Left lung (tissue), 10 donors: ENCODE results near the gene CACNA1C. TPM values are rescaled to one million over a fixed set of nuclear protein-coding genes. Genes with fewer than 3 reads are reported as not detected.

Experiments used
- ATAC-seq: fragments of 200-7000 bp; cut with Tn5 transposase; one replicate; pipeline ENCODE4 v1.9.1; 2020; ENCODE audit warnings: moderate library complexity
- DNase-seq, 4 donors: peaks; one replicate each; pipeline ENCODE4 v3.0.0-alpha.2; 2013 to 2020
- H3K27ac ChIP-seq, 2 donors: fragments of 200-600 bp; sonication (generic) in 1 of 2; one replicate each; pipeline versions ENCODE4 v1.5.0 to v1.8.0; 2020 to 2021
- H3K27me3 ChIP-seq, 2 donors: fragments of 200-600 bp; sonication (generic) in 1 of 2; one replicate each; pipeline versions ENCODE4 v1.5.0 to v1.8.0; 2020 to 2021
- H3K36me3 ChIP-seq, 2 donors: fragments of 200-600 bp; sonication (generic) in 1 of 2; one replicate each; pipeline versions ENCODE4 v1.5.0 to v1.8.0; 2020 to 2021
- H3K4me1 ChIP-seq, 2 donors: fragments of 200-600 bp; one replicate each; pipeline ENCODE4 v1.8.0; 2021
- H3K4me3 ChIP-seq, 2 donors: fragments of 200-600 bp; sonication (generic) in 1 of 2; one replicate each; pipeline versions ENCODE4 v1.5.0 to v1.8.0; 2020 to 2021; ENCODE audit warnings: mild to moderate bottlenecking in 1 of 2
- H3K9me3 ChIP-seq, 2 donors: fragments of 200-600 bp; sonication (generic) in 1 of 2; one replicate each; pipeline versions ENCODE4 v1.5.0 to v1.8.0; 2020 to 2021
- intact Hi-C, 2 donors: fragments of 100-400 bp; cut with DNase I; formaldehyde crosslinking; loops; one replicate each; pipeline versions ENCODE4 v1.11.2 to v1.14.2; 2022
- polyA plus RNA-seq, 6 donors: library from polyadenylated mRNA; unstranded; fragments of 120-200 nt; gene quantifications; one replicate each; pipeline ENCODE4 v1.2.1, GENCODE V29; 2013; ENCODE audit not compliant: insufficient read length in 6 of 6
- total RNA-seq, 2 donors: library from RNA; stranded (reverse); fragmentation: NEBNext Ultra II Directional; extraction: Animal tissue kit (Norgen Biotek cat#: 25700); gene quantifications; one replicate each; pipeline ENCODE4 v1.2.1, GENCODE V29; 2021
- TF ChIP-seq, protein P1 (sequence below), 2 donors: fragments of 200-600 bp; sonication (generic) in 1 of 2; IDR thresholded peaks; one replicate each; pipeline versions ENCODE4 v1.5.0 to v1.8.0; 2021; ENCODE audit warnings: antibody characterized with exemption in 2 of 2
- donor health status: DM: no; HTN: yes; CAD: no.
- donor health status: DM: no; HTN: no; CAD: no.

Gene CACNA1C
- total and polyA plus RNA-seq, 8 donors, result 11.9 to 21.9 (median 14.2) TPM

DNA sequence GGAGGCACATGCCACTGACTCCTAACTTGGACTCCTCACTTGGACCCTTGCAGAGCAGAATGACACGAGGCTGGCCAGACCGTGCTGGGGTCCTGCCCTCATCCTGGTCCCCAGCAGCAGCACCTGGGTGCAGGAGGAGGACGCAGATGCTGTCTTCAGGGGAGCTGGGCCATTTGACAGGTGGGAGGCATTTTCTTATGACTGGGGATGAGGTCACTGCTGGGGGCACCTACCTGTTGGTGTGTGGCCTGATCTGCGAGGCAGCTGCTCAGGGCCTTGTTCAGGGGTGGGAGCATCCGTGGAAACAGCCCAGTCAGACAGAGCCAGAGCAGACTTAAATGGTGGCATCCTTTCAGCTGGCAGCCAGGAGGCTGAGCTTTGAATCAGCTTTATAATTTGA is 57.3 kb downstream of the CACNA1C start:
- no peak for ATAC-seq
- Histone ChIP-seq H3K4me1 (no peaks in the 10 kb centered on the region), H3K36me3 (no peaks in the 10 kb centered on the region)

DNA sequence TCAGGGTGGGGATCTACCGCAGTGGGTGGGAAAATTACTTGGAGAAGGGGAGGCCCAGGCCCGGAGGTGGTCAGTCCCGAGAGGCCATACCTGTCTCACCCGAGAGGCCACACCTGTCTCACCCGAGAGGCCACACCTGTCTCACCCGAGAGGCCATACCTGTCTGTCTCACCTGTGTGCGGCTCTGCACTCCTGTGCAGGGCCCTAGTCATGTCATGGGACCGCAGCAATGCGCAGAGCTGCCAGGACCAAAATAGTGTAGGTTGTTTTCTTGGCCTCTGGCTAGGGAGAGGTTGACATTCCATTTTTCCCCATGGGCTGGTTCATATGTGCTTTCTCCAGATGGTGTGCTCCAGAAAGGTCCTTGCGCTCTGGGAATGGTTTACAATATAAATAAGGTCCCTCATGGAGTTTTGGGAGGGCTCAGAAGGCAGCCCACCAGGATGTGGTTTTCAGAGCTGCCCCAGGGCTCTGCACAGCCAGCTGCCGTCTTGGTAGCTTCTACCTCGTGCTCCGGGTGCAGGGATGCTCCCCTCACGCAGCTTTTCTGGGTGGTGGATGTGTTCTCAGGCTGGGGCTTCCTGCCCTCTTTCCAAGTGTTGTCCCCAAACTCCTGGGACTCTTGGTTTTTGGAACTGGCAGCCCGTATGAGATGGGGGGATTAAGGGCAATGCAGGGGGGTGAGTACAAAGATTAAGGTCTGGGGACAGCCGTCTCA is 58.2 kb downstream of the CACNA1C start:
- H3K27ac ChIP-seq, result no peak overlapping the region
- ATAC-seq, result no peak

More for the DNA sequence above, 57.3 kb downstream of the CACNA1C start:
- H3K4me3 ChIP-seq, result no peak overlapping the region
- intact Hi-C loops, result no loop called here
- TF ChIP-seq, protein P1, sequence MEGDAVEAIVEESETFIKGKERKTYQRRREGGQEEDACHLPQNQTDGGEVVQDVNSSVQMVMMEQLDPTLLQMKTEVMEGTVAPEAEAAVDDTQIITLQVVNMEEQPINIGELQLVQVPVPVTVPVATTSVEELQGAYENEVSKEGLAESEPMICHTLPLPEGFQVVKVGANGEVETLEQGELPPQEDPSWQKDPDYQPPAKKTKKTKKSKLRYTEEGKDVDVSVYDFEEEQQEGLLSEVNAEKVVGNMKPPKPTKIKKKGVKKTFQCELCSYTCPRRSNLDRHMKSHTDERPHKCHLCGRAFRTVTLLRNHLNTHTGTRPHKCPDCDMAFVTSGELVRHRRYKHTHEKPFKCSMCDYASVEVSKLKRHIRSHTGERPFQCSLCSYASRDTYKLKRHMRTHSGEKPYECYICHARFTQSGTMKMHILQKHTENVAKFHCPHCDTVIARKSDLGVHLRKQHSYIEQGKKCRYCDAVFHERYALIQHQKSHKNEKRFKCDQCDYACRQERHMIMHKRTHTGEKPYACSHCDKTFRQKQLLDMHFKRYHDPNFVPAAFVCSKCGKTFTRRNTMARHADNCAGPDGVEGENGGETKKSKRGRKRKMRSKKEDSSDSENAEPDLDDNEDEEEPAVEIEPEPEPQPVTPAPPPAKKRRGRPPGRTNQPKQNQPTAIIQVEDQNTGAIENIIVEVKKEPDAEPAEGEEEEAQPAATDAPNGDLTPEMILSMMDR (IDR thresholded peaks at IDR 0.05), result no peak
- DNase-seq, result no peak
- no peaks in the 10 kb centered on the region for H3K27me3 ChIP-seq
- no peak overlapping the region for H3K27ac ChIP-seq
- no peaks in the 10 kb centered on the region for H3K9me3 ChIP-seq

DNA sequence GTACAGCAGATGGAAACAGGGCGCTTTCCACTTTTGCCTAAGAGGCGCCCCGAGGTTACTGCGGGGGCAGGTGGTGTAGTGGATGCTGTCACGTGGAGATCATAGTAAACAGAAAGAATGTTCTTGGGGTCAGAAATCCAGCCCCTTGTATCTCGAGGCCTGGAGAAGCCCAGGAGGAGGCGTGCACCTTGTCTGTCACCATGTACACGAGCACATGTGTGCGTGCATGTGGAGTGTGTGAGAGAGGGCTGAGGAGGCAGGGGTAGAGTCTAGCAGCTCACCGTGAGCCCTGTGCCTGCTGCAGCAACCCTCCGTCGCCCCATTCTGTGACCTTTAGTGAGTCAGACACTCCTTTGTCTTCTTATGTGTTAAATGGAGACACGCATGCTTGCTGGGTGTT is 59.0 kb downstream of the CACNA1C start:
- intact Hi-C loops, result no loop called here
- Histone ChIP-seq H3K36me3 (no peaks in the 10 kb centered on the region), H3K9me3 (no peaks in the 10 kb centered on the region), H3K4me1 (no peaks in the 10 kb centered on the region), H3K4me3 (no peak overlapping the region), H3K27me3 (no peaks in the 10 kb centered on the region), H3K27ac (no peak overlapping the region)
- ATAC-seq (no peak), DNase-seq (no peak)
- TF ChIP-seq, protein P1 (IDR thresholded peaks at IDR 0.05), result no peak

More for the DNA sequence above, 58.2 kb downstream of the CACNA1C start:
- TF ChIP-seq, protein P1 (IDR thresholded peaks at IDR 0.05), result no peak
- Histone ChIP-seq H3K4me3 (no peak overlapping the region), H3K9me3 (no peaks in the 10 kb centered on the region), H3K36me3 (no peaks in the 10 kb centered on the region), H3K27me3 (no peaks in the 10 kb centered on the region), H3K4me1 (no peaks in the 10 kb centered on the region)
- intact Hi-C loops, result no loop called here
- DNase-seq, result no peak

DNA sequence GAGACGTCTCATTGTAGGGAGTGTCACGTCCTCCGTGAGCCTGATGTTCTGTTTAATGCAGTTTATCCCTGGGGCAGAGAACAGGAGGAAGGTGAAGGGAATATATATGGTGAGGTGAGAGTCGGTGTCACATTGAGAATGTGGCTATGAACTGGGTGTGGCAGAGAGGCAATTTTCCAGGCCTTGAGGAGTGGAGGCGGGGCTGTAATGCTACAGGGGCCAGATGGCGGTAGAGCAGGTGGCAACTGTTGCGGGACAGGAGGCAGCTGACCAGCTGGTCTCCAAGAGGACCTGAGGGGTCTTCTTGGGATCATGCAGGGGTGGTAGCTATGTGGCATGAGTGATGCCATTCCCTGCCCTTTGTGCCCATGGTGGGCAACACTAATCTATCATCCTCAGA is 59.6 kb downstream of the CACNA1C start:
- Histone ChIP-seq H3K36me3 (no peaks in the 10 kb centered on the region), H3K9me3 (no peaks in the 10 kb centered on the region), H3K27me3 (no peaks in the 10 kb centered on the region), H3K4me1 (no peaks in the 10 kb centered on the region), H3K4me3 (no peak overlapping the region), H3K27ac (no peak overlapping the region)
- intact Hi-C loops, result no loop called here
- no peak for ATAC-seq
- TF ChIP-seq, protein P1 (IDR thresholded peaks at IDR 0.05), result no peak
- no peak for DNase-seq

DNA sequence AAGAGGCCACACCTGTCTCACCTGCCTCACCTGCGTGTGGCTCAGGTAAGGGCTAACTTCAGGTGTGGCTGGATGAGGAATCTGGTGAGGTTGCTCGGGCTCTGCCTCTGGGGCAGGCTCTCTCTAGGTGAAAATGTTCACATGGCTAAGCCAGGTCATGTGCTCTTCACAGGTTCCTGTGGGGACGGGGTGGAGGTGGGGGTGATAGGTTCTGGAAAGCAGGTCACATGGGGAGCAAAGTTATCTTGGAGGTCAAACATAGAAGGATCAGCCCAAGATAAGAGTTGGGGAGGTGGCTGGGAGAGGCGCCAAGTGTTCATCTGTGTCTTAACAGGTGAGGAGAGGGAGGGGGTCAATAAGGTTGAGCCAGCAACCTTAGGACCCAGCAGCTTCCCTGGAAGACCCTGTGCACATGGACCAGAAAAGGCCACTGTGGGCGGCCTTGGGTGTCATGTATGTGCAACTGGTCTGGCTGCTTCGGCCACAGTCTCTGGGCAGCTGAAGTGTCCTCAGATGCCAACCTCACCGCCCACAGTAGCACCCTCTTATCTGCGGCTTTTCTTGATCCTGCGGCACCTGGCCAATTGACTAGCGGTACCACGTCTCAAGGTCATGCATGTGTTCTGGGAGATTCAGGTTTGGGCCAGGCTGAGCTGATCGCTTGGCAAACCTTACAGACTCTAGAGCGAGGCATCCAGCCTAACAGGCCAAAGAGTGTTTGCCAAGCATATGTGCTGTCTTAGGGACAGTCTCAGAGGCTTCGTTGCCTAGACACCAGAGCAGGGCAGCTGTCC is 60.5 kb downstream of the CACNA1C start:
- H3K27me3 ChIP-seq, result no peaks in the 10 kb centered on the region
- no peaks in the 10 kb centered on the region for H3K9me3 ChIP-seq
- H3K4me3 ChIP-seq, result no peak overlapping the region
- TF ChIP-seq, protein P1 (IDR thresholded peaks at IDR 0.05), result no peak
- intact Hi-C loops, result no loop called here
- H3K4me1 ChIP-seq, result no peaks in the 10 kb centered on the region
- peak; percentile 62 for ATAC-seq
- no peaks in the 10 kb centered on the region for H3K36me3 ChIP-seq
- no peak overlapping the region for H3K27ac ChIP-seq
- no peak for DNase-seq
